Effector CD4-positive, alpha-beta T cell (primary cell): Measurements from ENCODE around the gene TMBIM4.

Experiments
- DNase-seq: peaks from one replicate; pipeline ENCODE4 v3.0.0-alpha.2; 2020

TMBIM4 gene

DNA sequence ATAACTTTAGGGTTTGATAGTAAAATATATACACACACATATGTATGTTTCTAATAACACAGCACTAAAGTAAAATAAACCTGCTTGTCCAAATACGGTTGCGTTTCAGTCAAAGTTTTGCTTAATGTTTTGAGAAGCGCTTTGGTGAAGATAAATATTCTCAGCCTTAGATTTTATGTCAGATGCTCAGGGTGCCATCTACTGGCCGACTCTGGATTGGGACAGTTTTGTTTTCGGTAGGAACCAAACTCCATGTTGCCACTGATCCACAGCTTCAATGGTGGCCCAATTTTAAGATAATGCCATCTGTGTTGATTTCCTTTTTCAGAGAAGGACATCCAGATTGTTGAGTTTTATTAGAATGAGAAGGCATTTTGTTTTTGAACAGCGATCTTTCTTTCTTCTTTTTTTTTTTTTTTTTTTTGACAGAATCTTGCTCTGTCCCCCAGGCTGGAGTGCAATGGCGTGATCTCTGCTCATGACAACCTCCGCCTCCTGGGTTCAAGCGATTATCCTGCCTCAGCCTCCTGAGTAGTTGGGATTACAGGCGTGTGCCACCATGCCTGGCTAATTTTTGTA lies 82.3 kb downstream of the TMBIM4 start:
- peak; percentile 23 for DNase-seq

DNA sequence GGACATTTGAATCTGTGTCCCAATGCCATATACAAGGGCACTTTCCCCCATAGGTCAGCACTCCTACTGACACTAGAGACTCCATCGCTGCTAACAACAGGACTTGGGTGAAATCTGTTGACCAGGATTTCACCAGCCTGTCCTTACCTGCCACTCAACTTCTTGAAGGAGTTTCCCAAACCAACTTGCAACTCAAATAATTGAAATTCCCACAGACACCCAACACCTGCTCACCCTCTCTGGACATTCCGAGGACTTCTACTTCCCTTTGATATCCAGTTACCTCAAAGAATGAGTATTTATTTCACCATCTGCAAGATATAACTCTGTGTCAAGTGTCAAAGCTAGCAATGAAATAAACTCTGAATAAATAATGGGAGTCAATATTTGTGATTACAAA lies 83.8 kb downstream of the TMBIM4 start:
- DNase-seq = no peak
